Activated CD4-positive, alpha-beta T cell treated with anti-CD3 and anti-CD28 coated beads, Interleukin-2, amount 50 U/mL, for 48 hours (primary cell): ENCODE measurements around the gene BSG.
"Not testable (repeated sequence)": the region's sequence is repeated elsewhere in the genome, so short reads cannot be mapped to it uniquely, and the experiment has no call there.

Source experiments
- DNase-seq, 2 experiments: peaks; one replicate each; pipeline ENCODE4 v3.0.0-alpha.2; 2020

BSG gene

GRCh38 chr19:621191-621590, 48.8 kb downstream of the BSG start:
- not testable (repeated sequence) for DNase-seq

- no peak for DNase-seq
These were observed 49.4 kb downstream of the BSG start for GRCh38 chr19:621819-622218.

GRCh38 chr19:622666-623065, 50.3 kb downstream of the BSG start:
- DNase-seq, result no peak

- DNase-seq, result no peak
These were observed 51.0 kb downstream of the BSG start for GRCh38 chr19:623175-623916.

GRCh38 chr19:623974-624373, 51.6 kb downstream of the BSG start:
- no peak for DNase-seq

- no peak for DNase-seq
These were observed 52.2 kb downstream of the BSG start for GRCh38 chr19:624433-625109.

- no peak for DNase-seq
These were observed 52.9 kb downstream of the BSG start for GRCh38 chr19:625257-625656.

- not testable (repeated sequence) for DNase-seq
These were observed 54.2 kb downstream of the BSG start for GRCh38 chr19:626566-626965.

GRCh38 chr19:628168-628567, 55.8 kb downstream of the BSG start:
- DNase-seq, result peak in 1 of 2 experiments; percentile 48

GRCh38 chr19:629515-629914, 57.1 kb downstream of the BSG start:
- not testable (repeated sequence) for DNase-seq

GRCh38 chr19:629961-630714, 57.7 kb downstream of the BSG start:
- DNase-seq, result no peak

GRCh38 chr19:632579-633067, 60.2 kb downstream of the BSG start:
- DNase-seq, result peak; percentile 64 to 71
